Uterus (tissue), 2 donors: Measurements from ENCODE around the gene EPHA4.

ENCODE experiments used
- CTCF ChIP-seq, 4 experiments: fragments of 200-600 bp in 2 of 4; fragments of 450-650 bp in 2 of 4; sonication (generic) in 2 of 4; IDR thresholded peaks; one replicate each; pipeline ENCODE4 v1.5.1; 2016 to 2019; ENCODE audit warnings: antibody characterized with exemption in 4 of 4, mild to moderate bottlenecking in 2 of 4, moderate library complexity in 1 of 4
- POLR2A ChIP-seq, 2 donors: fragments of 450-650 bp; IDR thresholded peaks; one replicate each; pipeline ENCODE4 v1.6.1; 2016; ENCODE audit warnings: antibody characterized with exemption in 2 of 2, mild to moderate bottlenecking in 1 of 2, moderate library complexity in 1 of 2

GRCh38 chr2:221447310-221447709, 124.8 kb downstream of the EPHA4 start:
- TF ChIP-seq CTCF (IDR thresholded peaks at IDR 0.05) (no peak), POLR2A (IDR thresholded peaks at IDR 0.05) (no peak)
